ENCODE measurements around the gene DCDC1.

- no peak for TF ChIP-seq POLR2A (IDR thresholded peaks at IDR 0.05)
- no peak for TF ChIP-seq CTCF (IDR thresholded peaks at IDR 0.05)
- no peak for TF ChIP-seq EP300 (IDR thresholded peaks at IDR 0.05)
Observed at GRCh38 chr11:31026315-31026714, 343.2 kb downstream of the DCDC1 start.
